ENCODE measurements around the gene TRIM2. TPM values are rescaled to one million over a fixed set of nuclear protein-coding genes. Genes with fewer than 3 reads are reported as not detected.
"Not testable (repeated sequence)": the region's sequence is repeated elsewhere in the genome, so short reads cannot be mapped to it uniquely, and the experiment has no call there.

TRIM2 gene
- total and polyA plus RNA-seq, 2 of the 8 experiments (the other 6 are each of a cell fraction or from before 2014, with no cell fraction given), result 34.0 to 59.8 TPM

DNA sequence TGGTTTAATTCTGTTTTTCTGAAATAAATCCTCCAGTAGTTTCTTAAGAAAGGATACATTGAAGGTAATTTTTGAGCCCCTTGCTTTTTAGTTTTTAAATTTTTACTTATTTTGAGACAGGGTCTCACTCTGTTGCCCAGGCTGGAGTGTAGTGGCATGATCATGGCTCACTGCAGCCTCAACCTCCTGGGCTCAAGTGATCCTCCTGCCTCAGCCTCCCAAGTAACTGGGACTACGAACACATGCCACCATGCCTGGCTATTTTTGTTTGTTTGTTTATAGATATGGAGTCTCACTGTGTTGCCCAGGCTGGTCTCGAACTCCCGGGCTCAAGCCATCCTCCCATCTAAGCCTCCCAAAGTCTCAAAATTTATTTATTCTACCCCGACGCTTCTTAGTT is 39.0 kb upstream of the TRIM2 start:
- H2AK5ac ChIP-seq (ENCODE audit: low read depth, low read length); H3K4me2 ChIP-seq (ENCODE audit: insufficient read depth in 1 of 2, low read depth in 2 of 2, low read length in 2 of 2); H3K14ac ChIP-seq (ENCODE audit: insufficient read length); H2BK5ac ChIP-seq (ENCODE audit: low read depth, low read length); H2BK15ac ChIP-seq (ENCODE audit: low read length); H3K79me1 ChIP-seq (ENCODE audit: low read depth, low read length); H2BK20ac ChIP-seq (ENCODE audit: low read length); H4K8ac ChIP-seq (ENCODE audit: extremely low read depth, insufficient read depth, low read length); FAIRE-seq; POLR2A ChIA-PET (ENCODE audit: partially characterized antibody); H2BK120ac ChIP-seq (replicated peaks; ENCODE audit: low read depth, low read length); H4K5ac ChIP-seq (ENCODE audit: insufficient read length, low read depth, low read length); H3K23me2 ChIP-seq (ENCODE audit: low read depth, low read length); H3K4ac ChIP-seq (replicated peaks; ENCODE audit: insufficient read length, low read depth, low read length); H3K4me1 ChIP-seq (replicated peaks in 1 of 4; ENCODE audit: control insufficient read depth in 3 of 4, insufficient read depth in 4 of 4, low read length in 3 of 4); H4K20me1 ChIP-seq (replicated peaks in 1 of 2; ENCODE audit: control insufficient read depth in 1 of 2, insufficient read depth in 2 of 2, low read length in 2 of 2); H3K9ac ChIP-seq (replicated peaks in 1 of 4; ENCODE audit: extremely low read depth in 1 of 4, low read depth in 3 of 4, low read length in 3 of 4); H3K79me2 ChIP-seq (ENCODE audit: control insufficient read depth in 1 of 2, insufficient read depth in 2 of 2, low read length in 2 of 2); DNase-seq (ENCODE audit: low read depth in 1 of 2, low spot score in 2 of 2); H3K18ac ChIP-seq (ENCODE audit: extremely low read depth, low read length); H3K9me3 ChIP-seq (ENCODE audit: insufficient read depth in 2 of 2, low read depth in 1 of 2, low read length in 1 of 2); H3K4me3 ChIP-seq (ENCODE audit: extremely low read depth in 1 of 4, insufficient read depth in 2 of 4, low read depth in 3 of 4, low read length in 4 of 4); H2AFZ ChIP-seq (ENCODE audit: low read length); H3K23ac ChIP-seq (ENCODE audit: insufficient read length); H3K27me3 ChIP-seq (replicated peaks in 1 of 4; ENCODE audit: control insufficient read depth in 3 of 4, extremely low read depth in 1 of 4, insufficient read depth in 3 of 4, low read length in 3 of 4); H3K36me3 ChIP-seq (ENCODE audit: control insufficient read depth in 2 of 4, insufficient read depth in 4 of 4, low read length in 3 of 4); H2BK12ac ChIP-seq (ENCODE audit: low read depth, low read length); H4K91ac ChIP-seq (replicated peaks; ENCODE audit: insufficient read length, low read length); H3K56ac ChIP-seq (replicated peaks; ENCODE audit: insufficient read length, low read depth, low read length); H3K27ac ChIP-seq (ENCODE audit: low read depth, low read length): not testable (repeated sequence)
- WGBS, 2 experiments (ENCODE audit: extremely low coverage in 1 of 2, insufficient coverage in 1 of 2, insufficient read length in 1 of 2, insufficient replicate concordance in 2 of 2, low coverage in 1 of 2, low lambda C conversion rate in 2 of 2, missing lambda C conversion rate in 1 of 2), result 83% methylated on average over 5 of the region's 5 CpGs; no CpG with 5 or more reads in 1 of the 2 experiments
- CTCF ChIA-PET (ENCODE audit: partially characterized antibody), result interaction anchor here (0.6 to 1.7 kb wide), 2 partner anchors 22 to 60 kb away, joined by 4 to 7 read pairs; no protein-coding TSS in a partner anchor
